Measurements from ENCODE around the gene MAOA.
"Not testable (repeated sequence)": the region's sequence is repeated elsewhere in the genome, so short reads cannot be mapped to it uniquely, and the experiment has no call there.

MAOA gene

DNA sequence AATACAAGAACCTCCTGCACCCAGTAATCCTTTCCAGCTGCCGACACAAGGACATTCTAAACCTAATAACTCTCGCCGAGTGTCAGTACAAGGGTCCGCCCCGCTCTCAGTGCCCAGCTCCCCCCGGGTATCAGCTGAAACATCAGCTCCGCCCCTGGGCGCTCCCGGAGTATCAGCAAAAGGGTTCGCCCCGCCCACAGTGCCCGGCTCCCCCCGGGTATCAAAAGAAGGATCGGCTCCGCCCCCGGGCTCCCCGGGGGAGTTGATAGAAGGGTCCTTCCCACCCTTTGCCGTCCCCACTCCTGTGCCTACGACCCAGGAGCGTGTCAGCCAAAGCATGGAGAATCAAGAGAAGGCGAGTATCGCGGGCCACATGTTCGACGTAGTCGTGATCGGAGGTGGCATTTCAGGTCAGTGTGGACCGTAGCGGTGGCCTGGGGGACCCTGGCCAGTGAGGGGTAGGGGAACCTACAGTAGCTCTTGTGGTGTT is at the start of gene MAOA:
Gene MAOA (plus strand): TSS at position 295 of the 490 bp plus-strand sequence. CDS start 43 bp downstream, at position 338.
- DNase-seq (ENCODE audit: low spot score): peak; percentile 5

DNA sequence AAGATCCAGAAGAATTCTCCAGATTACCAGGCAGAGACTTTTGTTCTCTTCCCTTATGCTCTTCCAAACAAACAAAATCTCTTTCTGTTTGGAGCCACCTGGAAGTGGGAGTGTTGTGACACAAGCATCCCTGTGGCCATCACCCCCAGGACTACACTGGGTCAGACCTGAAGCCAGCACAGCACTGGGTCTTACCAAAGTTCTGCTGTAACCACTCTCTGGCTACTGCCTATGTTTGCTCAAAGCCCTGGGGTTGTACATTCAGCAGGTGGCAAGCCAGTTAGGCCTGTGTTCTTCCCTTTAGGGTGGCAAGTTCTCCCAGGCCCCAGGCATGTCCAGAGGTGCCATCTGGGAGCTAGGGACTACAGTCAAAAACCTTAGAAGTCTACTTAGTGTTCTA is 43.7 kb upstream of the MAOA start:
- DNase-seq (ENCODE audit: low spot score): no peak

GRCh38 chrX:43615660-43616059 is 40.4 kb upstream of the MAOA start:
- DNase-seq (ENCODE audit: low spot score): no peak

DNA sequence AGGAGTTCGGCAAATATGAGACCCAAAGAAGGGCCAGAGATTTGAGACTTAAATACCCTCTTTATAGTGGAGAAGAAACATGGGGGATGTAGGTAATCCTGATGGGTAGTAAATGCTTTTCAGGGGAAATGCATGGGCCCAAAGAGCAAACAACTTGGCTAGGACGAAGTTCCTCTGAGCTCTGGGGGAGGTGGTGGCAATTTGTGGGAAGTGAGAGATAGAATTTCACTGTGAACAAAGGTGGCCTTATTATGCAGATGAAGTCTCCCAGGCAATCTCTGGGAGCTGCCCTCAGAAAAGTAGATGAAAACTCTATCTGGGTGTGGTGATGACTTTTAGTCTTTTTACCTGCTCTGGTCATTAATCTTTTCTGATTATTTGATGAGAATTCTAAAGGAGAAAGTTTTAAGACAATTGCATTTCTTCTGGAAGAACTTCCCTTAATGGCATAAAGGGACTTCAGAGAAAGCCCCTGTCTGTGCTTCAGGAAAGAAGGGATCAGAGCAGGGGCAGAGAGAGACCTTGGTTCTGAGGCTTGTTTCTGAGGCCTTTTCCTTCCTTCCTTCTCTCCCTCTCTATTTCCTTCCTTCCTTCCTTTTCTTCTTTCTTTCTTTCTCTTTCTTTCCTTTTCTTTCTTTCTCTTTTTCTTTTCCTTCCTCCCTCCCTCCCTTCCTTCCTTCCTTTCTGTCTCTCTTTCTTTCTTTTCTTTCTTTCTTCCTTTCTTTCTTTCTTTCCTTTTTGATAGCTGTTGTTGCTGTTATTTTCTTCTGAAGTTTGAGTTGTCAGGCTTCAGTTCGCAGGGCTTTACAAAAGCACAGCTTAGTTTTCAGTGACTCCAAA is 37.5 kb upstream of the MAOA start:
- DNase-seq (ENCODE audit: low spot score): no peak

- not testable (repeated sequence) for DNase-seq (ENCODE audit: low spot score)
These were observed 36.2 kb upstream of the MAOA start for GRCh38 chrX:43619861-43620260.

DNA sequence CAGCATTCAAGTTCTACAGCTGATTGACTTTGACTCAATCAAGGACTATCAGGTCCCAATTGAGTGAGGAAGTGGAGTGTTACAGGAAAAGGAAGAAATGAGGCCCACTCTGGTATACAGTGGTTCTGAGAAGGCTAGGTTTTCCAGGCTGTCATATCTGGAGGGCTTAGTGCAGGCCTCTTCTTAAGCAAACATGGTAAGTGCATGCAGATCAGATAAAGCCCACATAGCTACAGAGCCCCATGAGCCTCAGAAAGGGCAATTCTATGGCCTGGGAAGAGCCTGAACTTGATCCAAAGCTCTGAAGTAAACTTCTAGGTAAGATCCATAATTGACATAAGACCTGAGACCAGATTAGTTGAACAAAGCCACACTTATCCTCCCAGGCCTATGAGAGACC is 29.0 kb upstream of the MAOA start:
- no peak for DNase-seq (ENCODE audit: low spot score)

DNA sequence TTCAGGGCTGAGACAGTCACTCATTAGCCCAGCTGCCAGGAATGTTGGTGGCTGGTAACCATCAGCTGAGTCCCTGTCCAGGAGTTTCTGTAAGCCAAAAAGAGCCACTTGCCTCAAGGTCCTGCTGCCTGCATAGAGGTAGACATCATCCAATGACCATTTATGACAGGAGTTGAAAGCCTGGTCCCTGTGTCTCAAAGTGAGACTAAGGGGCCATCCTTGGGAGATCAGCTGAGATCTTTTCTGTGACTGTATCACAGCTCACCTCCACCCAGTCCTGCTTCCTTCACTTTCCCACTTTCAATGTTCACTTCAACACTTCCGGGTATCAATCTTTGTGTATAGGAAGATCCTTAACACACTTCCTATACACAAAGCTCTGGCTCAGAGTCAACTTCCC is 28.4 kb upstream of the MAOA start:
- no peak for DNase-seq (ENCODE audit: low spot score)

DNA sequence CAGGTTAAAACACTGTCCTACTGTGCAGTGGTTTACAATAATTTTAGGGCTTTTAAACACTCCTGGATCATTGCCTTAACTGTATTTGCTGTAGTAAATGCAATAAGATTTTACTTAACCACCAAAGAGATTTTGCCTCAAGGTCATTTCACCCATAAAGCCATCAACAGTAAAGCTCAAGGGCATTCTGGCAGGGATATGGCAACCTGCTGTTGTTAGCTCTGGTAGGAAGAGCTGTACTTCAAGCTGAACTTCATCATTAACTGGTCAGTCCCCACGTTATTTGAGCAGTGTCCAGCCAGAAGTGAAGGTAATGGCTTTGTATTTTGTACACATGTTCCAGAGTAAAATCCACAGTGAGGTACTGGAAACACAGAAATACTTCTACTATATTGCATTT is 26.9 kb upstream of the MAOA start:
- no peak for DNase-seq (ENCODE audit: low spot score)

GRCh38 chrX:43631841-43632240 is 24.3 kb upstream of the MAOA start:
- no peak for DNase-seq (ENCODE audit: low spot score)

- no peak for DNase-seq (ENCODE audit: low spot score)
These were observed 23.0 kb upstream of the MAOA start for GRCh38 chrX:43633081-43633480.

DNA sequence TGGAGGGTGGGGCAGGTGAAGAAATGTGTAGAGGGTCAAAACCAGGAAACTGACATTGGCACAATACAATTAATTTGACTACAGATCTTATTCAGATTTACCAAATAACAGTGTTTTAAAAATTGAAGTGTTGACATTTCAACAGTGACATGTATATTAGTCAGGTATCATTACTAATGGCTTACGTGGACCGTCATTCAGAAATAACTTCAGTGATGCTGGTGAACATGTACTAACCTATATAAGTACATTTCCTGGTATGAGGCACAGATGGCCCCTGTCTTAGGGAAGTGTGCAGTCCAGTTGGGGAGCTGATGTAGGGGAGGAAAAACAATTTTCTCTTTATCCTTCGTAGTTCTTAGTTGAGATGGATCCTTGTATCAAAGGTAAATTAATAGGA is 22.3 kb upstream of the MAOA start:
- DNase-seq (ENCODE audit: low spot score): no peak

DNA sequence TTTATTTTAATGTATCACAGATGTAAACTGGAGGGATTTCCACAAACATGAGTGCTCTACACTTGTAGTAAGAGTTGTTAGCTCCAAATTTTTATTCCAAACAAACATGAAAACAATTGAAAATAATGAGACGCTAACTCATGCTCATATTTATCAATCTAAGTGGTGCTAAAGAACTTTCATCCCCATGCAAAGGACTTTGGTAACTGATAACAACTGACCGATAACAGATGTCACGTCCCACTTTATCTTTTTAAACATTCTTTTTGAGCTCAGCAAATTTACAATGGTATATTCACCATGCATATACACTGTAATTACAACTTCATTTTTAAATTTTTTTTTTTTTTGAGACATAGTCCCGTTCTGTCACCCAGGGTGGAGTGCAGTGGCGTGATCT is 15.6 kb upstream of the MAOA start:
- DNase-seq (ENCODE audit: low spot score): no peak

GRCh38 chrX:43641691-43642090 is 14.4 kb upstream of the MAOA start:
- no peak for DNase-seq (ENCODE audit: low spot score)

GRCh38 chrX:43643201-43643600 is 12.9 kb upstream of the MAOA start:
- DNase-seq (ENCODE audit: low spot score): no peak

GRCh38 chrX:43643662-43644061 is 12.4 kb upstream of the MAOA start:
- DNase-seq (ENCODE audit: low spot score): no peak

DNA sequence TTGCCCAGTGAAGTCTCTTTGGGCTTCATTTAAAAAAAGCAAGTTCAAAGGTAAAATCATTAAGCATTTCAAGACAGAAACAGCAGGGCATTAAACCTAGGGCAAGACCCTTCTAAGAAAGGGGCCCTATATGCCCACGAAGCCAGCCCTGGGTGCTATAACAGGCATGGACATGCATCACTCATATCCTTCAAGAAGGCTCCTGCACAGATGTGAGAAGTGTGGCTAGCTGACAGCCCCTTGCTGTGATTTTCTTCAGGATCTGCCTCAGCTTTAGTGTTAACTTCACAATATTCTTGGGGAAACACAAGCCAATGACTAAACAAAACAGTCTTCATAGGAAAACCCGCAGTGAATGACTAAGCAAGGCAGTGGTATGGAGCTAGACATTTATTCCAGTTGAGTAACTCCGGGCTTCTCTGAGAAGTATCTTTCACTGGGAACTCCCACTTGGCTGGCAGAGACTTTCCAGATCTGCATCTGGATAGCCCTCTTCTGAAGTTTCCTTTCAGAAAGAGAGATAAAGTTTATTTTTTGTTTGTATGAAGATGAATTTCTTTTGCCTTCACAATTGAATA is 11.9 kb upstream of the MAOA start:
- DNase-seq (ENCODE audit: low spot score): no peak

- no peak for DNase-seq (ENCODE audit: low spot score)
These were observed 9.3 kb upstream of the MAOA start for GRCh38 chrX:43646800-43647199.

DNA sequence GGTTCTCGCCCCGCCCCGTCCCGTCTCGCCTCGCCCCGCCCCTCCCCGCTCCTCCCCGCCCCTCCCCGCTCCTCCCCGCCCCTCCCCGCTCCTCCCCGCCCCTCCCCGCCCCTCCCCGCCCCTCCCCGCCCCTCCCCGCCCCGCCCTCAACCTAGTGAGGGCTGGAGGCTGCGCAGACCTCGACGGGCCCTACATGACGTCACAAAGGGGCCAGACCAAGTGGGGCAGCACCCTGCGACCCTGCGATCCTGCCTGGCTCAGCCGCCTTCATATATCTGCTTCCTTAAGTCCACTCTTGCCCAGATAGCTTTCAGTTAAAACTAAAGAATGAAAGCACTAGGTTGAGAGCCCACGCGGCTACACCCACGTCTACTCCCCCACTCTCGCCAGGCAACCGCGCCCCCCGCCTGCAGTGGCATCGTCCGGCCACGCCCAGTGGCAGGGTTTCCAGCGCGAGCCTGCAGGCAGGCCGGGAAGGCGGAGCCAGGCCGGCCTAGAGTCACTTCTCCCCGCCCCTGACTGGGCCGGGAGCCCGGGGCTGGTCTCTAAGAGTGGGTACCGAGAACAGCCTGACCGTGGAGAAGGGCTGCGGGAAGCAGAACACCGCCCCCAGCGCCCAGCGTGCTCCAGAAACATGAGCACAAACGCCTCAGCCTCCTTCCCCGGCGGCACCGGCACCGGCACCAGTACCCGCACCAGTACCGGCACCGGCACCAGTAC is 1.5 kb upstream of the MAOA start:
- peak; percentile 88 for DNase-seq (ENCODE audit: low spot score)

DNA sequence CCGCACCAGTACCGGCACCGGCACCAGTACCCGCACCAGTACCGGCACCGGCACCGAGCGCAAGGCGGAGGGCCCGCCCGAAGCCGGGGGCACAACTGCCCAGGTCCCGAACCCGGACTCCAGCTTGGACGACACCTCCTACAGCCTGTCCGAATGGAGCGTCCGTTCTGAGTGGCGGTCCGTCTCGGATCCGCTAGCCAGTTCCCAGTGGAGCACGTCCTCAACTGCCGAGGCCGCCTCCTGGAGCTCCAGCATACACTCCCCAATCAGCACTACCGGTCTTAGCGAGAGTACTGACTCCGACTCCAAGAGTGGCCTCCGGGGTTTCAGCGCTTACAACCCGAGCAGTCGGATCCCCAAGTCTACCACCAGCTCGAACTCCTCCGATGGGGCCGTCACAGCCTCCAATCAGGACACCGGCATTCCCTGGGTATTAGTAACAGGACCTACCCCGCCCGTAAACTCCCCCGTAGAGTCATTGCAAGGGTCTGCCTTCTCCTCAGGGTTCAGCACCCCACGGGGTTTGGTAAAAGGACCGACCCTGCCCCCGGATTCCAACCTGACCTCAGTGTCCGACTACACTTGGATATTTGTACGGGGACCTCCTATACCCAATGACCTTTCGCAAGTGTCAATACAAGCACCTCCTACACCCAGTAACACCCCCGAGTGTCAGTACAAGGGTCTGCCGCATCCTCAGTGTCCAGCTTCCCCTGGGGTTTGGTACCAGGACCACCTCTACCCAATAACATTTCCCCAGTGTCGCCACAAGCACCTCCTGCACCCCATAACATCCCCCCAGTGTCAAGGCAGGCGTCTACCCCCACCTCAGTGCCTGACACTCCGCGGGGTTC is 721 bp upstream of the MAOA start:
- peak; percentile 7 for DNase-seq (ENCODE audit: low spot score)

DNA sequence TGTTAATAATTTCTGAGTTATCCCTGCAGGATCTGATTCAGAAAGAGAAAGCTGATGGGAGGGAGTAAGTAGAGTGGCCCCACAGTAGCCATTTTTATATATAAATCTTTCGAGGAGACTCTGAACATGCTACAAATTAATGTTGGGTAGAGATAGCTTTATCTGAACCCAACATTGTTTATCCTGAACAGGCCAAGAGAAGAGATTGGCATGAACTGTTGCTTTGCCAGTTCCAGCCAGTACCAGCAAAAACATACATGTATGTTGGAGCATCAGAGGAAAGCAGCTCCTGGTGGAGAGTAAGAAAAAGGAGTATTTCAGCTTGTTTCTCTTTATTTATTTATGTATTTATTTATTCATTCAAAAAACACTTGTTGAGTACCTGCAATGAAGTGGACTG is 1.6 kb downstream of the MAOA start:
- no peak for DNase-seq (ENCODE audit: low spot score)

DNA sequence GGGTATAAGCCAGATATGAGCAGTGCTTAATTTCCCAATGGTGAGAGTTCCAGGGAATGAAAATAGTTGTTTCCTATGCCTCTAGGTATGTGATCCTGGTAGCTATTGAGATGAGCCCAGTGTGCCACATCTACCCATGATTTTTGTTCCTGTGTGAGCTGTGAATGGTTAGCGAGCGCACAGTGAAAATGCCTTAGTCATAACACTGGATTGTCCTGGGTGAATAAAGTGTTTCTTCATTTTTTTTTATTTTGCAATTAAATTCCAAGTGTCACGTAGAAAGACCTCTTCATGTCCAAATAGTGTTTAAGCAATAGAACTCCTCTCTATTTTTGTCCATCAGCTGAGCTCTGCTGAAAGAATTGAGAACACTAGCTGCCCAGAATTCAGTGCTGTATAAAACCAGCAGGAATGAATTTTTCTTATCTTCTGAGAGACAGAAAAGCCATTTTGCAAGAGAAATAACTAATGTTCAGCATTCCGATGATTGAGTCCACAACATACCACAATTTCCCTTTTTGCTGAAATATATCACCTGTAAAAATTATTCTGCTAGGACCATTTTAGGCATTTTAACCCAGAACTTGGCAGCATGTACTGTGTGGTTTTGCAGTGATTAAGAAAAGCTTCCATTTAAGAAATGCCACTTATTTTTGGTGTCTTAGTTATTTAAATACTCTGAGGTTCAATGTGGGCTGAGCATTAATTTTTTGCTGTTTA is 5.6 kb downstream of the MAOA start:
- no peak for DNase-seq (ENCODE audit: low spot score)
